Forelimb muscle (tissue), 1 donor: Measurements from ENCODE around the gene CAMTA1. TPM values are rescaled to one million over a fixed set of nuclear protein-coding genes. Genes with fewer than 3 reads are reported as not detected.

Experiments used
- DNase-seq: peaks from one replicate; pipeline ENCODE4 v3.0.0-alpha.2; 2013; ENCODE audit warnings: low read depth
- polyA plus RNA-seq: library from polyadenylated mRNA; unstranded; fragments of 120-200 nt; gene quantifications from one replicate; pipeline ENCODE4 v1.2.1, GENCODE V29; 2013; ENCODE audit not compliant: insufficient read length

CAMTA1 gene
- polyA plus RNA-seq, 1 donor = 43.5 TPM

DNA sequence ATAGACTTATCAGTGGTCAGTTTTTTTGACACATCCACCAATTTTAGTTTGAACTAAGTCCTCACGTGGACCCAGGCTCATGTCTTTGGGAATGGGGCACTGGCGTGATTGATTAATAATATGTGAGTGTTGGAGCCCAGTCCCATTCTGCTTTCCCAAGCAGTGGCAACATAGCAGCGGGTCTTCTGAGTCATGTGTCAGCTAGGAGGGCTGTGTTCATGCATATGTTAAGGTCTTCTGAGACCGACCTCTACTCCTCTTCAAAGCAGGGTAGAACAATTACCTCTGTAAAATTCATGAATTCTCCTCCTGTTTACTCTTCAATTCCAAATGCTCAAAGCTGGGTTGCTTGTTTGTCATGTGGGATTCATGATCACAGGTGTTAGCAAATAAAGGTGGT lies 291.3 kb downstream of the CAMTA1 start:
- DNase-seq = no peak

DNA sequence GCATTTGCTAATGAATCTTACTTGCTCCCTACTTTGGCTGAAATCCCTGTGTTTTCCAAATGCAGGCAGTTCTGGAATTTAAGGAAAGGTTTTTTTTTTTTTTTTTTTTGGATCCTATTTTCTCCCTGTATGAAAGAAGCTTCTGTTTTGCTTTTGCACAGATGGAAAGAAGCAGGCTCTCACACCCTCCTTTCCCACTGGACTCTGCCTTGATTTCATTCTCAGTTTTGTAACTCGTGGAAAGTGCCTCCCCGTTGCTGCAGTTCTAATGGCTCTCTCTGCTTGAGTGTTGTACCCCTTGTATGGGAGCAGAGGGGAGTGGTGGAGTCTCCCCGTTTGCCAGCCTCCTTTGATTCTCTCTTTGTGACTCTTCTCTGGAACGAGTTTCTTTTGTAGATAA lies 291.9 kb downstream of the CAMTA1 start:
- no peak for DNase-seq

GRCh38 chr1:7077970-7078369 lies 292.7 kb downstream of the CAMTA1 start:
- no peak for DNase-seq

GRCh38 chr1:7079637-7080036 lies 294.4 kb downstream of the CAMTA1 start:
- DNase-seq = no peak

DNA sequence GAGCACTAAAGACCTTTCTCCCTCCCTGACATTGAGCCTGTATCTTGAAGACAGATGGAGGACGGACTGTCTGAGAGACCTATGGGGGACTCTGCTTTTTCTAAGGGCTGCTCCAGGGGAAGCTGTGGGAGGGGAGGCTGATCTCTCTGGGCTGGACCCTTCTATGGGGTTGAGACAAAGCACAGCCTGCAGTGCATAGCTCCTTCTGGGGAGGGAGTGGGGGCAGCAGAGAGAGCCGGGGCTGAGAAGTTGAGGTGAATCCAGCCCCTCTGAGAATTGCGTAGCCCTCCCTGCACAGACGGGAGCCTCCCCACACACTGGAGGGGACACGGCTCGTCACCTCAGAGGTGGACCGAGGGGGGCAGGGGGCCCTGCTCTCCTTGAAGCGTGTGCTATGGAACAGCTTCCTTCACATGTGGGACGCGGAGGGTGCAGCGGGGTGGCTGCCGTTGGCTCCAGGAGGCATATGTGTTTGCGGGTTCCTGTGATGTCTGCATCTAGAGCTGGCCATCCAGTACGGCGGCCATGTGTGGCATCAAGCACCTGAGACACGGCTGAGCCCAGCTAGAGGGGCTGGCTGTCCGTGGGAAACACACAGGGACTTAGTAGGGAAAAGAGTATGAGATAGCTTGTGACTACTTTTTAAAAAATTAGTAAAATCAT lies 299.1 kb downstream of the CAMTA1 start:
- DNase-seq = no peak

- DNase-seq = no peak
Observed at GRCh38 chr1:7085521-7085920, 300.3 kb downstream of the CAMTA1 start.

- no peak for DNase-seq
Observed at GRCh38 chr1:7086106-7086505, 300.9 kb downstream of the CAMTA1 start.

DNA sequence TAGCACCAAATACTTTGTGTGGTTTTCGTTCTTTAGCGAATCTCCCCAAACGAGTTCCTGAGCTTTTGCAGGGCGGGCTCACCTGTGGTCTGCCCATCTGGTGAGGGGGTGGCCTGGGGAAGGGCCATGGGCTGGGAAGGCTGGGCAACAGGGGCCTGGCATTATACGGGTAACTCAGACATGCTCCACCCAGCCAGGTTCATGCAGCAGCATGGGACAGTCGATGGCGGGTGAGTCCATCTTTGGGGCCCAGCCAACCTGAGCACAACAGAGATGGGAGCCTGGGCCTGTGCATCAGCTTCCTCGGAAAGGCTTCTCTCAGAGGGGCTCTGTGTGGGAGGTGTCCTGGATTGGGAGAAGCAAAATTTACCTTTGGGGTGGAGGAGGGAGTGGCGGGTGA lies 302.6 kb downstream of the CAMTA1 start:
- no peak for DNase-seq

DNA sequence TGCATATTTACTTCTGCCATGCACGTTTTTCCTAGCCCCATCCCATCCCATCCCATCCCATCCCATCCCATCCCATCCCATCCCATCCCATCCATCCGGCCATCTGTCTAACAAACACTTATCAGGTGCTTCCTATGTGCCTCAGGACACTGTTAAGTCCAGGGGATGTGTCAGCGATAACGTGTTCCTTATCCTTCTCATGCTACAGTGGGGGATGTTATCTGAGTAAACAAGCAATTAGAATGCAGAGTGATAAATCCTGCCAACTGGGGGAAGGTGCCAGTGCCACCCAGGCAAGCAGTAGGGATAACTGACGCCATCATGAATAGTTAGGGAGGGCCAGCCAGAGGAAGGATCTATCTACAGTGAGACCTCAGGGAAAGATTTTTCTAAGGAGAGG lies 304.2 kb downstream of the CAMTA1 start:
- DNase-seq = no peak

- no peak for DNase-seq
Observed at GRCh38 chr1:7093297-7093696, 308.0 kb downstream of the CAMTA1 start.

GRCh38 chr1:7094086-7094485 lies 308.8 kb downstream of the CAMTA1 start:
- no peak for DNase-seq

GRCh38 chr1:7094509-7094908 lies 309.3 kb downstream of the CAMTA1 start:
- DNase-seq = no peak

DNA sequence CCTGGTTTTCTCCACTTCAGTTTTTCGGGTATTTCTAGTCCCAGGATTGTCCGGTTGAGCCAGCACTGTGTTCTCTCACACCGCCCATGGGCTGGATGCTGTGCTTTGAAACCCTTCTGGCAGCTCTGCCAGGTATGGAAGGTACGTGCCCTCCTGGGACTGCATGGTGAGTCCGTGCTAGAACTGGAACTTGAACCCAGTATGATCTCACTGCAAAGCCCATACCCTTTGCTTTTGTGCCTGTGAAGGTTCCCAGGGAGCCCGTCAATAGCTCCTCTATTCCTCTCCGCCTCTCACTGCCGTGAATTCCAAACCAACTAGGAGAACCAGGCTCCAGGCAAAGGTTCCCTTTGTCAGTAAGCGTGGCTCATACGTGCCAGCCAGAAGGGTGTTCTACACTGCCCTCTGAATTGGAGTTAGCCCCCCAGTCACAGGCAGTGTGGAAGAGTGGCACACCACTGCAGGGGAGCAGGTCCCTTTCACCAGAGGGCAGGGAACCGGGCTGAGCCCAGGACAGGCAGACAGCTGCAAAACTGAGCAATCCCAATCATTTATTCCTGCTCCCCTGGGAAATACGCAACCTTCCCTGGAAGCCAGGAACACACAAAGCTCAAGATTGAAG lies 310.2 kb downstream of the CAMTA1 start:
- no peak for DNase-seq

GRCh38 chr1:7097938-7098592 lies 312.8 kb downstream of the CAMTA1 start:
- DNase-seq = no peak

DNA sequence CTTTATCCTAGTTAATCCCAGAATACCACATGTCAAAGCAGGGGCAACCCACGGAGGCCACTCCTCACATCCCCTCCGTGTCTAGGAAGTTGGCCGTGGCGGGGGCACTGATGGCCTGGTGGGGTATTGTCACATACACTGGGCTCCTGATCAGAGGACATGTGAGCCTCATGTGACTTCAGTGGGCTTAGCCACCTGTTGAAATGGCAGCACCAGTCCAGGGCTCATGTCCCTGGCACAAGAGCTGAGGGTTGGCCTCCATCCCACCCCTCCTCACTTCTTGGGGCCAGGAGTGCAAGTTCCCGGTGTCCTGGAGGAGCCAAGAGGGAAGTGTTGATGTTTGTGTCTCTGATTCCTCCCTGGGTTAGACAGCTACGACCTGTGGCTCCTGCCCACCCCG lies 313.4 kb downstream of the CAMTA1 start:
- no peak for DNase-seq

- DNase-seq = no peak
Observed at GRCh38 chr1:7100479-7100878, 315.2 kb downstream of the CAMTA1 start.

DNA sequence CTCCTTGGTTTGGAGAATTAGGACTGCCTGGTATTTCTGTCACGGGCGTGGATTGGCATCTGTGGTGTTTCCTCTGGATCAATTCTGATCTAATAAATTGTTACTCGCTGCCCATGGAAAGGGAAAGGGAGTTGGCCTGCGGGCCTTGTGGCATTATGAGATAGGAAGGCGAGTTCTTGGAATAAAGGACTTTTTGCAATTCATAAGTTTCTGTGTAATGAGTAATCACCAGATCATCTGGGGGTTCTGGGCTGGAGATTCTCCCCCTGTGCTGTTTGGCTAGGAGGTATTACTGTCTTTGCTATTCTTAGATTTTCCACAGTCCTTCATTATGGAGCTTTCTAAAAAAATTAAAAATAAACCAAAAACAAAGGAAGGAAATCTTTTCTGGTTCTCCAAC lies 315.9 kb downstream of the CAMTA1 start:
- no peak for DNase-seq

- DNase-seq = no peak
Observed at GRCh38 chr1:7103361-7103782, 318.1 kb downstream of the CAMTA1 start.

- no peak for DNase-seq
Observed at GRCh38 chr1:7103874-7104273, 318.6 kb downstream of the CAMTA1 start.

- DNase-seq = no peak
Observed at GRCh38 chr1:7104339-7104738, 319.1 kb downstream of the CAMTA1 start.

GRCh38 chr1:7105269-7105668 lies 320.0 kb downstream of the CAMTA1 start:
- DNase-seq = no peak

DNA sequence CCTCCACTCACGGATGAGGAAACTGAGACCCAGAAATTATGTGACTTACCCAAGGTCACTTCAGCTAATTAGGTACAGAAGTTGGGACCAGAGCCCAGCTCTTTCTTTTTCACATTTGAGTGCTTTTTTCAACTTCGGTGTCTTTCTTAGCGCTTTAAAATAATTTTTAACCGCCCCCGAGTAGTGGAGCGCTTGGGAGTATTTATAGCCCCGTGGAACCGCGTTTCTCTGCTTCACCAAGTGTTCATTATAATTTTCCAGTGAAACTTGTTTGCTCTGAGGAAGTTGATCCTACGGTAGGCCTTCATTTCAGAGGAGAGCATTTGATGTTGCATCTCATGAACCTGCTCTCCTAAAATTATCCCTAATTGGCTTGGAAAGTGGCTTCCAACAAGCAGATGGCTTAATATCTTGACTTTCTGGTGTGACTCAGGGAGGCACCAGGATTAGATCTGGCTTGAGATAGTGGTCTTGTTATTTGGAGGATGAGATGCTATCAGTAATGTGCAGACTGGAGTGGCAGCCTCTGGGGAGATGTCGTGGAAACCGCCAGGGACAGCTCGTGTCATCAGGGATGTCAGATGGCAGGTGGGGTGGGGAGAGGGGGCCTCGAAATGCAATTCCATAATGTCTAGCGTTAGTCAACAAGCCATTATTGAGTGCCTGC lies 321.3 kb downstream of the CAMTA1 start:
- DNase-seq = no peak
